ENCODE measurements around the gene RNF169. TPM values are rescaled to one million over a fixed set of nuclear protein-coding genes. Genes with fewer than 3 reads are reported as not detected.
A peak's percentile ranks its signal among the peaks of the same experiment; 100 is the strongest.

RNF169 gene
- total RNA-seq, 1 experiment from 2014 or later = 13.0 TPM

DNA sequence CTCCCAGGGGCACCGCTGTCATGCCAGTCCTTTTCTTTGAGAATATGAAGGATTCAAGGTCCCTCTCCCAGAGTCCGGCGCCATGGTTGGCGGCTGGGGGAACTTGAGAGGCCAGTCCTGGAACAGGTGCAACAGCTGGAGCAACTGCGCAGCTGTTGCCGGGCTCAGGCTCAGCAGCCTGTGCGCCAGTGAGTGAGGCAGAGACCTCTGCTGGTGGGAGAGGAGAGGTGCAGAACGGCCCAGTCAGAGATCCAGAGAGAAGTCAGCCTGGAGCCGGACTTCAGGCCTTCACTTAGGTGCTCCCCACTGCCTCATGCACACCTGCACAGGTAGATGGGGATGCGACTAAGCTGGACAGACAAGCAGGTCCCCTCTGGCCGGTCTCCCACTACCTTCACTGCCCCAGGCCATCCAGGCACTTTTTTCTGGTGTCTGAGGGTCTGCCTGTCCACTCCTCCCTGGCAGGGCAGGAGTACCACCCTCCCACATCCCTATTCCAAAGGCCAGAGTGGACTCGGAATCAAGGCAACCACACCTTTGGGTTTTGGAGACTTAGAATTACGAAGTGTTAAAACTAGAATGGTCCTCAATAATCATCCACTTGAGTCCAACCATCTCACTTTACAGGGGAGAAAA, 22.0 kb upstream of the RNF169 start:
- no peak overlapping the region for H2BK120ac ChIP-seq (ENCODE audit: low read depth, low read length, poor library complexity, severe bottlenecking)
- H4K91ac ChIP-seq (ENCODE audit: insufficient read length, low read depth, low read length) = no peak overlapping the region
- DNase-seq = peak; percentile 82
- no peak overlapping the region for H3K27ac ChIP-seq (ENCODE audit: insufficient read length, low read depth, low read length)
- H2BK15ac ChIP-seq (ENCODE audit: low read depth, low read length) = no peak overlapping the region
- peaks cover 27% of the 10 kb centered on the region for H3K27me3 ChIP-seq (ENCODE audit: insufficient read depth, low read length)
- H3K4me2 ChIP-seq (ENCODE audit: insufficient read depth, insufficient read length, low read length) = no peak overlapping the region
- no peak overlapping the region for H3K4ac ChIP-seq (ENCODE audit: low read depth, low read length)
- H3K18ac ChIP-seq (ENCODE audit: insufficient read length, low read depth, low read length) = no peak overlapping the region
- H4K8ac ChIP-seq (replicated peaks; ENCODE audit: insufficient read length, low read depth, low read length) = no peak overlapping the region
- H3K27me3 Mint-ChIP-seq (ENCODE audit: low read depth) = peaks cover 82% of the 10 kb centered on the region
- TF ChIP-seq, protein P1, sequence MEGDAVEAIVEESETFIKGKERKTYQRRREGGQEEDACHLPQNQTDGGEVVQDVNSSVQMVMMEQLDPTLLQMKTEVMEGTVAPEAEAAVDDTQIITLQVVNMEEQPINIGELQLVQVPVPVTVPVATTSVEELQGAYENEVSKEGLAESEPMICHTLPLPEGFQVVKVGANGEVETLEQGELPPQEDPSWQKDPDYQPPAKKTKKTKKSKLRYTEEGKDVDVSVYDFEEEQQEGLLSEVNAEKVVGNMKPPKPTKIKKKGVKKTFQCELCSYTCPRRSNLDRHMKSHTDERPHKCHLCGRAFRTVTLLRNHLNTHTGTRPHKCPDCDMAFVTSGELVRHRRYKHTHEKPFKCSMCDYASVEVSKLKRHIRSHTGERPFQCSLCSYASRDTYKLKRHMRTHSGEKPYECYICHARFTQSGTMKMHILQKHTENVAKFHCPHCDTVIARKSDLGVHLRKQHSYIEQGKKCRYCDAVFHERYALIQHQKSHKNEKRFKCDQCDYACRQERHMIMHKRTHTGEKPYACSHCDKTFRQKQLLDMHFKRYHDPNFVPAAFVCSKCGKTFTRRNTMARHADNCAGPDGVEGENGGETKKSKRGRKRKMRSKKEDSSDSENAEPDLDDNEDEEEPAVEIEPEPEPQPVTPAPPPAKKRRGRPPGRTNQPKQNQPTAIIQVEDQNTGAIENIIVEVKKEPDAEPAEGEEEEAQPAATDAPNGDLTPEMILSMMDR (conservative IDR thresholded peaks at IDR 0.05) = peak; percentile 89
- no peak overlapping the region for H3K14ac ChIP-seq (ENCODE audit: insufficient read depth, low read length)
- no peak overlapping the region for H3K56ac ChIP-seq (ENCODE audit: insufficient read length, low read depth, low read length)
- H3T11ph ChIP-seq (ENCODE audit: low read length) = no peak overlapping the region
- H3K79me1 ChIP-seq (ENCODE audit: insufficient read depth, low read depth, low read length, poor library complexity, severe bottlenecking) = no peaks in the 10 kb centered on the region
- H3K23me2 ChIP-seq (ENCODE audit: insufficient read length, low read depth, low read length, poor library complexity, severe bottlenecking) = peaks cover 6% of the 10 kb centered on the region
- no peaks in the 10 kb centered on the region; a peak in 2 of 5 replicates for H3K9me3 Mint-ChIP-seq
- no peaks in the 10 kb centered on the region for H3K36me3 Mint-ChIP-seq (ENCODE audit: insufficient read depth in 1 of 3, low read depth in 3 of 3)
- no peak overlapping the region for H3K27ac Mint-ChIP-seq
- no peaks in the 10 kb centered on the region for H3K9me3 ChIP-seq (ENCODE audit: control insufficient read depth, low read depth, low read length)
- H3K4me1 ChIP-seq (ENCODE audit: insufficient read depth, low read length) = no peaks in the 10 kb centered on the region
- no peak overlapping the region for H4K5ac ChIP-seq (ENCODE audit: insufficient read length, low read depth, low read length)
- H3K9ac ChIP-seq (ENCODE audit: extremely low read depth, insufficient read length, low read length) = no peak overlapping the region
- no CpG with 5 or more reads among the region's 13 CpGs for WGBS (ENCODE audit: extremely low coverage, insufficient read length, low lambda C conversion rate)
- no peaks in the 10 kb centered on the region for H4K20me1 ChIP-seq (ENCODE audit: control insufficient read depth, insufficient read depth, insufficient read length)
- H3K4me1 Mint-ChIP-seq = peaks cover 11 to 20% of the 10 kb centered on the region in 2 experiments; a peak in 3 of 4 replicates
- no peak overlapping the region for H3K4me3 Mint-ChIP-seq
- no peak overlapping the region for H2BK5ac ChIP-seq (ENCODE audit: insufficient read length, low read length)
- H3K23ac ChIP-seq (ENCODE audit: insufficient read length, low read depth, low read length) = no peak overlapping the region
- H2AK5ac ChIP-seq (ENCODE audit: insufficient read length, low read length) = no peak overlapping the region
- H2AFZ ChIP-seq (ENCODE audit: low read length) = no peak overlapping the region
- H2BK12ac ChIP-seq (ENCODE audit: insufficient read length, low read depth, low read length) = no peak overlapping the region
- no peak overlapping the region for H2BK20ac ChIP-seq (ENCODE audit: low read depth, low read length, poor library complexity, severe bottlenecking)
- no peaks in the 10 kb centered on the region for H3K79me2 ChIP-seq (ENCODE audit: insufficient read depth, low read length)

All from H9 (cell line).